GM21515 (cell line): ENCODE measurements around the gene SMIM23.
"Not testable (repeated sequence)": the region's sequence is repeated elsewhere in the genome, so short reads cannot be mapped to it uniquely, and the experiment has no call there.

Source experiments
- ATAC-seq: cut with Tn5 transposase; IDR thresholded peaks from one replicate; pipeline ENCODE4 v1.9.1; 2021; ENCODE audit not compliant: unreplicated experiment

The SMIM23 gene

GRCh38 chr5:171771856-171772255 lies 13.8 kb upstream of the SMIM23 start:
- no peak for ATAC-seq

DNA sequence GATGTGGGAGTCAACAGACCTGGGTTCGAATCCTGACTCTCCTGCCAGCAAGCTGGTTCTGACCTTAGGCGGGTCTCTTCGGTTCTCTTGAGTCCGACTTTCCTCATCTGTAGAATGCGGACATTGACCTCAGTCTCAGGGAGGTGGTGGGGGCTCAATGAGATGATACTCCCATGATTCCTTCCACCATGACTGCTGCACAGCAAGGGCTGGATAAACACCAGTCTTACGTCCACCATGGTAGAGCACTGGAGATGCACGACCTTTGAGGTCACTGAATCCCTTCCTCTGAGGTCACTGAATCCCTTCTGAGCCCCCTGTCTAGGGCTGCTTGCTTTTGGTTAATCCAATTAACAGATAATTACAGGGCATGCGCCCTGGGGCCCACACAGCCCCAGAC lies 12.5 kb upstream of the SMIM23 start:
- no peak for ATAC-seq

GRCh38 chr5:171774418-171774817 lies 11.2 kb upstream of the SMIM23 start:
- no peak for ATAC-seq

GRCh38 chr5:171776213-171776612 lies 9.4 kb upstream of the SMIM23 start:
- ATAC-seq: no peak

GRCh38 chr5:171776770-171777759 lies 8.6 kb upstream of the SMIM23 start:
- ATAC-seq: no peak

DNA sequence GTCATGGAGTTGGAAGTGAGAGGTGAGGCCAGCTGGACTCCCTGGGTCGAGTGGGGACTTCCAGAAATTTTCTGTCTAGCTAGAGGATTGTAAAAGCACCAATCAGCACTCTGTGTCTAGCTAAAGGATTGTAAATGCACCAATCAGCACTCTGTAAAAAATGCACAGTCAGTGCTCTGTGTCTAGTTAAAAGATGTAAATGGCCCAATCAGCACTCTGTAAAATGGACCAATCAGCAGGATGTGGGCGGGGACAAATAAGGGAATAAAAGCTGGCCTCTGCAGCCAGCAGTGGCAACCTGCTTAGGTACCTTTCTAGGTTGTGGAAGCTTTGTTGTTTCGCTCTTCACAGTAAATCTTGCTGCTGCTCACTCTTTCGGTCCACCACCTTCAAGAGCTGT lies 3.9 kb upstream of the SMIM23 start:
- ATAC-seq: not testable (repeated sequence)

DNA sequence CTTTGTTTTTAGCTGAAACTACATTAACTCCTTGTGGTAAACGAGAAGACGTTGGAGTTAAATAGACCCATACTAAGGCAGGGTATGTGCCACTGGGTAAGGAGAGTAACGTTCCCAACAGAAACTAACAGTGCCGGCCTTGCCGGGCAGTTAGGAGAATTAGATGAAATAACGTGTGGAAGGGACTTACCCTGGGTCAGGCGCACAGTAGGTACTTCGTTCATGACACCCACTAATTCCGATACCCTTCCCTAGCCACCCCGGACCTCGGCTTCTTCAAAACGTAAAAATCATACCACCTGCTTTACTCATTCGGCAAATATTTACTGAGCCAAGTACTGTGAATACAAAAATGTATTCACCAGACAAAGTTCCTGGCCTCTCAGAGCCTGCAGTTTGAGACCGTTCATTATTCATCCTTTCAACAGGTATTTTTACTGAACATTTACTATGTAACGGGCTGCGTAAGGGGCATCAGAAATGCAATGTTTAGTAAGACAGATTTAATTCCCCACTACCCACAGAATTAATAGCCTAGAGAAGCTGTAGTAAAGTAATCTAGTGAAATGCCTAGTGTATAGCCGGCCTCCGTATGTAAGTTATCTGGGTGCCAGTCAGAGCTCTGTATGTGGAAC lies 3.2 kb upstream of the SMIM23 start:
- no peak for ATAC-seq

- ATAC-seq: no peak
Measured at GRCh38 chr5:171783051-171783450, 2.6 kb upstream of the SMIM23 start.

DNA sequence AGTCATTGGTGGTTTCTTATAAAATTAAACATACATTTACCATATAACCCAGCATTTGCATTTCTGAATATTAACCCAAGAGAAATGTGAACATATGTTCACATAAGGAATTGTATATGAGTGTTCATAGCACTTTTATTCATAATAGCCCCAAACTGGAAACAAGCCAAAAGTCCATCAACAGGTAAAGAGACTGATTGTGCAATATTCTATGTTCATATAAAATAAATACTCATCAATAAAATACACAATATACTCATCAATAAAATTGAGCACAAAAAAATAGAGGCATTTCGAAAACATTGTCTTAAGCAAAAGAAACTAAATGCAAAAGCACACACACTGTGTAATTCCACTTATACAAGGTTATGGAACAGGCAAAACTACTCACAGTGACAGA lies 3.7 kb downstream of the SMIM23 start:
- ATAC-seq: no peak

DNA sequence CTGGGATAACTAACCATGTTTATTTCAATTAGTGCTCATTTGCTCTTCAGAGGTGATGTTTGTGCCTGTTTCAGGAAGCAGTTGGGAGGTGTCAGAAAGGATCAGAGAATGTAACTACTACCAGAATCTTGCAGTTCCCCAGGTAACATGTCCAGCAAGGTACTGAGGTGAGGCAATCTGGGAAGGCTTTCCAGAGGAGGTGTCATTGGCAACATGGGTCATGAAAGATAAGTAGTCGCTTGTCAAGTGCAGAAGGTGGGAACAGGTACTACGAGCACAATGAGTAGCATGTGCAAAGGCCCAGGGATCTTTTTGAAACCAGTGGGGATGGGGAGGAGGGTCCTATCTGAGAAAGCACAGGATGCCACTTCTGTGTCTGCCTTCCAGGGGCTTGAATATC lies 4.8 kb downstream of the SMIM23 start:
- ATAC-seq: no peak

DNA sequence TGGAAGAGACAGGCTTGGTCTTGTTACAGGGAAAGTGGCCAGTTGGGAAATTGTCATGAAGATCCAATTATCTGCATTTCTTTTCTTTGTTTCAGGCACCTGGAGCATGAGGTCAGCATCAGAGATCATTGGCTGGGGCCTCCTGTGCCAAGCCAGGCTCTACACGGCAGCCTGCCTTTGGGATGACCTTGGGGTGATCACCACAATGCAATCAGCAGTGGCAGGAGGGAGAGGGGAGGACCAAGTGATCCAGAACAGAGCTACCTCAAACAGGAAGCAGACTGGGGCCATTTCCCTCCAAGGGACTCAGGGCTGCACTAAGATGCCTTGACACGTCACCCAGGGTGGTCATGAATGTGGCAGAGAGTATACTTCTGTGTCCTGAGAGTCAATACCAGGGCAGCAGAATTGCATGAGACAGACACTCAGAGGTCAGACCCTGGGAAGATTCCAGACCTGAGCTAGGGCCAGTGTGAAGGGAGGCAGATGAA lies 8.9 kb downstream of the SMIM23 start:
- no peak for ATAC-seq

DNA sequence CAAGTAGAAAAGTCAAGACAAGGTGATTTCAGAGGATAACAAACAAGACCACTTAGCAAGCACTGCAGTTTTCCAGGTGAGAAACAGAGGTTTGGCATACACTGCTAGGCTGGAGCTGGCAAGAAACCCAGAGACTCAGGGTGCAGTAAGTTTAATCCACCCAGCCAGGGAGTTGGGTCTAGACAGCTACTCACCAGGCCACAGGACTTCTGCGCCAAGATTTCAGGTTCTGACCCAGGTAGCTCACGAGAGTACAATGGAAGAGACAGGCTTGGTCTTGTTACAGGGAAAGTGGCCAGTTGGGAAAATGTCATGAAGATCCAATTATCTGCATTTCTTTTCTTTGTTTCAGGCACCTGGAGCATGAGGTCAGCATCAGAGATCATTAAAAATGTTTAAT lies 9.8 kb downstream of the SMIM23 start:
- ATAC-seq: no peak

DNA sequence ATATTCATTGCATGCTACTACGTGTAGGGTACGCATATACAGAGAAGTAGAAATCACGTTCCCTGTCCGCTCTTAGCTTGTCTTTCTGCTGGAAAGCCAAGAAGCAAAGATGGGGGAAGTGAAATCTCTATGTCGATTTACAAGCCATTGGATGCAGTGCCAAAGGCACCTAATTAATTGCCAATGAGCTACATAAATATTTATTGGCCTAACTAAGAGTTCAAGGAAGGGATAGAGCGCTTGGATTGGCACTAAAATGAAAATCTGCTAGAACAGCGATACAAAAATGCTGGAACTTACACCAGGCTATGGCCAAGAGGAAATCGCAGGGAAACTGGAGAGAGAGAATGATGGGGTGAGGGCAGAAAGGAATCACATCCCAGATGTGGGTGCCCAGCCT lies 10.8 kb downstream of the SMIM23 start:
- ATAC-seq: no peak

DNA sequence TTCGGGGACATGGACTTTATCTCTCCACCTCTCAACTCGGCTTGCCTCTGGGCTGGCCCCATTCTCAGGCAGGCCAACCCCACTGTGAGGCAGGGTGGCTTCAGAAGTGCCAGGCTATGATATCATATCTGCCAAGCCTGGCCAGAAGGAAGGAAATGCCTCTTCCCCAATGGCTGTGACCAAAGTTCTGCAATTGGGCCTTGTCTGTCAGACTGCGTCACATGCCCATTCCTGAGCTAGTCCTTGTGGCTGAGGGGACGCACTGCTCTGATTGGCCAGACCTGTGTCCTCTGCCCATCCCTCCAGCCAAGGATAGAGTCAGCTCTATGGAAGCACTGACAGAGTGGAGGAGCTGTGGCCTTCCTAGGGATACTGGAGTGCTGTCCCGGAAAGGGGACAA lies 11.9 kb downstream of the SMIM23 start:
- ATAC-seq: no peak

DNA sequence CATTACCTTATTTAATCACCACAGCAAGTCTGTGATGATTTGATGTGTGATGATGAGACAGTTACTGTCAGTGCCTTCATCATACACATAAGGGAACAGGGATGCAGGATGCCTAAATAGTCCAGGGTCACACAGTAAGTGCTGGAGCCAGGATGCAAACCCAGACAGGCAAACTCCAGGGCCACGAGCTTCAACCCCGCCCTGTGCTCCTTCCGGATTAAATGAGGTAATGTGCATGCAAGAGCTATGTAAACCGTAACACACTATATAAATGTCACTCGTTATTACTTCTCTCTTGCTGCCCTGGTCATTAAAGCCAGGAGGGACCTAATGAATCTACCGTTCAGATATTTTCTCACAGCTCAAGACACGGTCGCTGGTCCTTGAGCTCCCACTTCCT lies 12.8 kb downstream of the SMIM23 start:
- ATAC-seq: no peak

DNA sequence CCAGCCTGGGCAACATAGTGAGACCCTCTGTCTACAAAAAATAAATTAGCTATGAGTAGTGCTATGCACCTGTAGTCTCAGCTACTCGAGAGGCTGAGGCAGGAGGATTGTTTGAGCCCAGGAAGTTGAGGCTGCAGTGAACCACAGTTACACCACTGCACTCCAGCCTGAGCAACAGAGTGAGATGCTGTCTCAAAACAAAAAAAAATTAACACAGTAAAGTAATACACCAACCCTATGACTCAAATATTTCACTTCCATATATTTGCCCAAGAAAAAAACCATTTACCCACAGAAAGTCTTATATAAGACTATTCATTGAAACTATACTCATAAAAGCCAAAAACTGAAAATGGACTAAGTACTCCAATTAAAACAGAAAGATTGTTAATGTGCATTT lies 16.2 kb downstream of the SMIM23 start:
- ATAC-seq: no peak

DNA sequence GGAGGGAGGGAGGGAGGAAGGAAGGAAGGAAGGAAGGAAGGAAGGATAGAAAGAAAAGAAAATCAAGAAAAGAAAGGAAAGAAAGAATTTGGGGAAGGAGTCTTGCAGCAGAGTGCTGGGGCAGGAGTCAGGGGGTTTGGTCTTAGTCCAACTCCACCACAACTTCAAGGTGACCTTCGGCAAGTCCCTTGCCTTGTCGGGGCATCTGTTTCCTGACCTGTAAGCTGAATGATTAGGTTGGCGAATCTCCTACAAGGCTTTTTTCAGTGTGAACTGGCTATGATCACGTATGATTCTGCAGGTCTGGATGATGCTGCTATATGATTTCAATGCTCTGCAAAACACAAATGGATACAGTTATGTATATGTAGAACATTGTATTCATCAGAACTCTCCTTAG lies 20.1 kb downstream of the SMIM23 start:
- ATAC-seq: no peak

DNA sequence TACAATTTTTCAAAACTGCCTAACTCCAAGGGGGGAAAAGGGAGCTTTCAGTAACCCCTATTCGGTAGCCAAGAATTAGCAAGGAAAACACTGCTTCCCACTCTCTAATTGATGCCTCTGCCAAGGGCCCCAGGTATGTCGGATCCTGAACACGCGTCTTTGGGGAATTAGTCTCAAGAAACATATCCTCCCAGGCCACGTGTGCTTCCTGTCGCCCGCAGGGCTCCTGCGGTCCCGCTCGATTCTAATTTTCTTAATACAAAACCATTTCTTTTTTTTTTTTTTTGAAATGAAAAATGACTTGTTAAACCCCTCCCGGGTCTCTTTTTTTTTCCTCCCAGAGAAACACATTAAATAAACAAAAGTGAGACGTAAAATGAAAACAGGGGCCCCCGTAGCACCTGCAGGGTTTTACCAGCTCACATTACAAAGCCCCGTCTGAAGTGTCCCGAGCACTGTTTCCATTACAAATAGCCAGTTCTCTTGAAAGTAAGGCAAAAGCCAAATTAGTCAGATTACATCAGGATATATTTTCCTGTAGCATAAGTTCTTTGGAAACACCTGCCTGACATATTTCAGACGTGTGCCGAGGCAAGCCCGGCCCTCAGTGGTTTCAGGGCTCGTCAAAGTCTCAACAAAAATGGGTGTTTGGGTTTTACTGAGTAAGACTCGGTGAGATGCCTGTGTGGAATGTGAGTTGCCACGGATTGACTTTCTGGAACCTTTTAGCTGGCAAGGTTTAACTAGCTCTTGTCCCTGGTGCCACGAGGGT lies 21.5 kb downstream of the SMIM23 start:
- ATAC-seq: no peak

- no peak for ATAC-seq
Measured at GRCh38 chr5:171808453-171808852, 22.8 kb downstream of the SMIM23 start.

GRCh38 chr5:171808951-171809350 lies 23.3 kb downstream of the SMIM23 start:
- no peak for ATAC-seq

DNA sequence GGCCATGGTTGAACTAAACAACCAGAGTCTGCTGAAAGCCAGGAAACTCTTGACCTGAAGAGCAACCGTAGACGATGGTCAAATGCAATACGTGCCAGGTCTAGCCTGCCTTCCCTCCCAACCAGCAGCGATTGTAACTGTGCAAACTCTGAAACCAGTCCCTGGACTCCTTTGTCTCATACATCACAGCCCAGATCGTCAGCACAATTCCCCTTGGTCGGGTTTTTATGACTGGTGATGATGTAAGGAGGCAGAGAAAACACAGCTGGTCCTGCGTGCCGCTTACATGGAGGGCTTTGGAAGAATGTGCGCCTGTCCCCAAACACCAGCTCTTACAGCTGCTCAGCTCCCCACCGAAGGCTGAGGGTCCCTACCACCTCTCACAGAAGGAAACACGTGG lies 24.6 kb downstream of the SMIM23 start:
- ATAC-seq: no peak
